Measurements from ENCODE around the gene DUSP11.

Gene DUSP11

DNA sequence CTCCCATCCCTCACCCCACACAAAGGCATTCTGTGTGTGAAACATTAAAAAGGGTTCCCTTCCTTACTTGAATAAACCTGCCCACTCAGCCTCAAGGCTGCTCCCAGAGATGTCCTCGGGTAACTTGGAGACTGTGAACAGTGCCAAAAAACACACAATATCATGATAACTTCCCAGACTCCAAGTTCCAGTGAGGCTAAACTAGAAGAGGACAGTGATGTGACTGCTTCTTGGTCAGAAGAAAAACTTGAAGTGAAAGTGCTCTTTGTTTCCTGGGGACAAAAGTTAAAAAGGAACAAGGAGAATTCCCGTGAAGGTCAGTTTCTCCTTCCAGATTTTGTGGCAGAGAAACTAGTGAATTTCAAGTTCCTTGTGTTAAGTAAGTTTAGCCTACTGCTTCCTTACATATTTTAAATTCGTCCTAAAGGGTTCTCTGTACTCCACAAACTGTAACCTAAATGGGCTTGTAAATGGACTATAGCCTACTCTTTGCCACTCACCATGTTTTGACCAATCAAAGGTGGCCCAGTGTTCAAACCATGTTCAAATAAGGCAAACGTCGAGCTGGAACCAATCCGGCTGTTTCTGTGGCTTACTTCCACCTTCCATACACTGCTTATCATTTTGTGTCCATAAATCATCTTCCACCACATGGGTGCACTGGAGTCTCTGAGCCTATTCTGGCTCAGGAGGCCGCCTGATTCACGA, 63.2 kb downstream of the DUSP11 start:
- no peak for DNase-seq

DNA sequence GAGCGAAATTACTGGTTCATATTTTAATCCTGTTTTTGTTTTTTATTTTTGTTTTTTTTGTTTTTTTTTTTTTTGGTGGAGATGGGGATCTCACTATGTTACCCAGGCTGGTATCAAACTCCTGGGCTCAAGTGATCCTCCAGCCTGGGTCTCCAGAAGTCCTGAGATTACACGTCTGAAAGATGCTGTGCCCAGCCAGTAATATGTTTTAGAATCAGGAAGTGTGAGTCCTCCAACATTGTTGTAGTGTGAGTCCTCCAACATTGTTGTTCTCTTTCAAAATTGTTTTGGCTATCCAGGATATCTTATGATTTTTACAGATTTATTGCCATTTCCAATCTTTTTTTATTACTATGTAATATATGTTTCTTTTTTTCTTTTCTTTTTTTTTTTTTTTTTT, 65.8 kb downstream of the DUSP11 start:
- DNase-seq: no peak
